ENCODE data around the gene SEMG2.

GRCh38 chr20:45223136-45223535 is 2.0 kb downstream of the SEMG2 start:
- no peak for TF ChIP-seq CTCF (IDR thresholded peaks at IDR 0.05)
- TF ChIP-seq EZH2 (IDR thresholded peaks at IDR 0.05; ENCODE audit: borderline replicate concordance, insufficient read depth, low read depth, low read length, poor library complexity, severe bottlenecking): no peak

All from B cell (primary cell).